ENCODE data around the gene NEGR1.

DNA sequence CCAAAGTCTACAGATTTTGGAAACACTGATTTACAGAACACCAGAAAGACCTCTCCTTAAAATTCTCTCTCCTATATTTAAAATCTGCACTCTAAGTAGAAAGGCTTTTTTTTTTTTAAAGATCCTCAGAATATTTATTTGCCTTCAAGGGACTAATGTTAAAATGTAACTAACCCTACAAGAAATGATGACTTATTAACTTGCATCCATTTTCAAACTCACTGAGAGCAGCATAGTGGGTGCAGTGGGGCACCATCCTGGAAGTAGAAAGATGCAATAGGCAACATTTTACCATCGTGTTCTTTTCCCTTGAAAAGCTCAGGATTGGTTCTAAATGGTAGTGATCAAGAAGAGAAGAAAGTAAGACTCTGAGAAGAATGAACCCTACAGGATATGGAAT is 498.1 kb downstream of the NEGR1 start:
- no peak for TF ChIP-seq SMC3 (conservative IDR thresholded peaks at IDR 0.05; ENCODE audit: poor library complexity)
- TF ChIP-seq, protein P1, sequence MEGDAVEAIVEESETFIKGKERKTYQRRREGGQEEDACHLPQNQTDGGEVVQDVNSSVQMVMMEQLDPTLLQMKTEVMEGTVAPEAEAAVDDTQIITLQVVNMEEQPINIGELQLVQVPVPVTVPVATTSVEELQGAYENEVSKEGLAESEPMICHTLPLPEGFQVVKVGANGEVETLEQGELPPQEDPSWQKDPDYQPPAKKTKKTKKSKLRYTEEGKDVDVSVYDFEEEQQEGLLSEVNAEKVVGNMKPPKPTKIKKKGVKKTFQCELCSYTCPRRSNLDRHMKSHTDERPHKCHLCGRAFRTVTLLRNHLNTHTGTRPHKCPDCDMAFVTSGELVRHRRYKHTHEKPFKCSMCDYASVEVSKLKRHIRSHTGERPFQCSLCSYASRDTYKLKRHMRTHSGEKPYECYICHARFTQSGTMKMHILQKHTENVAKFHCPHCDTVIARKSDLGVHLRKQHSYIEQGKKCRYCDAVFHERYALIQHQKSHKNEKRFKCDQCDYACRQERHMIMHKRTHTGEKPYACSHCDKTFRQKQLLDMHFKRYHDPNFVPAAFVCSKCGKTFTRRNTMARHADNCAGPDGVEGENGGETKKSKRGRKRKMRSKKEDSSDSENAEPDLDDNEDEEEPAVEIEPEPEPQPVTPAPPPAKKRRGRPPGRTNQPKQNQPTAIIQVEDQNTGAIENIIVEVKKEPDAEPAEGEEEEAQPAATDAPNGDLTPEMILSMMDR (IDR thresholded peaks at IDR 0.05; ENCODE audit: poor library complexity, severe bottlenecking), result no peak
